HEK293T (cell line): ENCODE measurements around the gene CCR3.

Experiments used
- CTCF ChIA-PET: fragments of 350-600 bp; formaldehyde crosslinking; extraction: SDS; loops from one replicate; lab custom pipeline; 2021; ENCODE audit warnings: antibody characterized with exemption, inconsistent platforms; lab: Yijun Ruan, JAX
- POLR2A ChIA-PET: fragments of 350-600 bp; formaldehyde crosslinking; extraction: SDS; loops from one replicate; lab custom pipeline; 2020; ENCODE audit warnings: antibody characterized with exemption, inconsistent platforms; lab: Yijun Ruan, JAX
- DNase-seq: peaks from one replicate; pipeline ENCODE4 v3.0.0; 2012; ENCODE audit warnings: mixed read lengths; ENCODE audit errors: extremely low spot score
- ARNT ChIP-seq: fragments of 450-650 bp; IDR thresholded peaks from 2 replicates; pipeline ENCODE4 v1.6.1; 2017; ENCODE audit warnings: mild to moderate bottlenecking
- BHLHE40 ChIP-seq: fragments of 450-650 bp; IDR thresholded peaks from 2 replicates; pipeline ENCODE4 v1.6.1; 2016; ENCODE audit warnings: mild to moderate bottlenecking, moderate library complexity, borderline replicate concordance
- CTBP1 ChIP-seq: fragments of 450-650 bp; IDR thresholded peaks from 2 replicates; pipeline ENCODE4 v1.6.1; 2016; ENCODE audit warnings: borderline replicate concordance
- ELF4 ChIP-seq: fragments of 450-650 bp; IDR thresholded peaks from 2 replicates; pipeline ENCODE4 v1.6.1; 2017; ENCODE audit warnings: antibody characterized with exemption
- FOXA1 ChIP-seq: fragments of 450-650 bp; IDR thresholded peaks from 2 replicates; pipeline ENCODE4 v1.6.1; 2016; ENCODE audit warnings: mild to moderate bottlenecking
- FOXK2 ChIP-seq: fragments of 450-650 bp; IDR thresholded peaks from 2 replicates; pipeline ENCODE4 v1.6.1; 2016; ENCODE audit warnings: mild to moderate bottlenecking
- FOXM1 ChIP-seq: fragments of 450-650 bp; IDR thresholded peaks from 2 replicates; pipeline ENCODE4 v1.6.1; 2017; ENCODE audit warnings: mild to moderate bottlenecking, borderline replicate concordance
- HDGF ChIP-seq: fragments of 450-650 bp; IDR thresholded peaks from 2 replicates; pipeline ENCODE4 v1.6.1; 2017; ENCODE audit warnings: antibody characterized with exemption, borderline replicate concordance
- L3MBTL2 ChIP-seq: fragments of 450-650 bp; conservative IDR thresholded peaks from 2 replicates; pipeline ENCODE4 v1.6.1; 2016; ENCODE audit warnings: mild to moderate bottlenecking
- LEF1 ChIP-seq: fragments of 450-650 bp; IDR thresholded peaks from 2 replicates; pipeline ENCODE4 v1.6.1; 2017; ENCODE audit warnings: mild to moderate bottlenecking, borderline replicate concordance
- NFRKB ChIP-seq: fragments of 450-650 bp; IDR thresholded peaks from 2 replicates; pipeline ENCODE4 v1.6.1; 2016; ENCODE audit warnings: mild to moderate bottlenecking, moderate library complexity
- SP1 ChIP-seq: fragments of 450-650 bp; IDR thresholded peaks from 2 replicates; pipeline ENCODE4 v1.6.1; 2017
- SUZ12 ChIP-seq: fragments of 450-650 bp; IDR thresholded peaks from 2 replicates; pipeline ENCODE4 v1.6.1; 2016; ENCODE audit warnings: mild to moderate bottlenecking
- TARDBP ChIP-seq: fragments of 450-650 bp; IDR thresholded peaks from 2 replicates; pipeline ENCODE4 v1.6.1; 2016
- ZNF384 ChIP-seq: fragments of 450-650 bp; IDR thresholded peaks from 2 replicates; pipeline ENCODE4 v1.6.1; 2016
- TF ChIP-seq, protein P1 (sequence below): fragments of 450-650 bp; IDR thresholded peaks from 2 replicates; pipeline ENCODE4 v1.6.1; 2016

CCR3 gene

DNA sequence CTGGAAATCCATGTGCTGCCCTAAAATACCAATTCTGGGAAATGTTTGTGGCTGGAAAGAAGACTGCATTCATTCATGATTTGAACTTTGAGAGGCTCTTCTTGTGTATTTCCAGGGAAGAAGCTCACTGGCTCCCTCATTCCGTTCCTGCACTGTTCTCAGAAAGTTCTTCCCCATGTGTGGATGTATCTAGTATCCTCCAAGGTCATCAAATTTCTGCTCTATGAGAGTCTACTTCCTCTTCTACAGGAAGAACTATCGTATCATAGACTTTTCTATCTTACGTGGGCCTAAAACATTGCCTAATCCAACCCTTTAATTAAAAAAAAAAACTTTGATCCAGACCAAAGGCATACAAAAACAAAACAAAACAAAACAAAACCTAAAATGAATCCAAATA lies 2.9 kb downstream of the CCR3 start:
- no peak for DNase-seq
- ChIA-PET POLR2A (no interaction called here), CTCF (no interaction called here)
- no peak for TF ChIP-seq FOXK2
- TF ChIP-seq BHLHE40, result no peak
- no peak for TF ChIP-seq CTBP1
- TF ChIP-seq ZNF384, result no peak
- no peak for TF ChIP-seq SUZ12
- TF ChIP-seq, protein P1, sequence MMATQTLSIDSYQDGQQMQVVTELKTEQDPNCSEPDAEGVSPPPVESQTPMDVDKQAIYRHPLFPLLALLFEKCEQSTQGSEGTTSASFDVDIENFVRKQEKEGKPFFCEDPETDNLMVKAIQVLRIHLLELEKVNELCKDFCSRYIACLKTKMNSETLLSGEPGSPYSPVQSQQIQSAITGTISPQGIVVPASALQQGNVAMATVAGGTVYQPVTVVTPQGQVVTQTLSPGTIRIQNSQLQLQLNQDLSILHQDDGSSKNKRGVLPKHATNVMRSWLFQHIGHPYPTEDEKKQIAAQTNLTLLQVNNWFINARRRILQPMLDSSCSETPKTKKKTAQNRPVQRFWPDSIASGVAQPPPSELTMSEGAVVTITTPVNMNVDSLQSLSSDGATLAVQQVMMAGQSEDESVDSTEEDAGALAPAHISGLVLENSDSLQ, result no peak
- no peak for TF ChIP-seq ELF4
- no peak for TF ChIP-seq SP1
- TF ChIP-seq HDGF, result no peak
- TF ChIP-seq L3MBTL2, result no peak
- TF ChIP-seq FOXA1, result no peak
- TF ChIP-seq LEF1, result no peak

DNA sequence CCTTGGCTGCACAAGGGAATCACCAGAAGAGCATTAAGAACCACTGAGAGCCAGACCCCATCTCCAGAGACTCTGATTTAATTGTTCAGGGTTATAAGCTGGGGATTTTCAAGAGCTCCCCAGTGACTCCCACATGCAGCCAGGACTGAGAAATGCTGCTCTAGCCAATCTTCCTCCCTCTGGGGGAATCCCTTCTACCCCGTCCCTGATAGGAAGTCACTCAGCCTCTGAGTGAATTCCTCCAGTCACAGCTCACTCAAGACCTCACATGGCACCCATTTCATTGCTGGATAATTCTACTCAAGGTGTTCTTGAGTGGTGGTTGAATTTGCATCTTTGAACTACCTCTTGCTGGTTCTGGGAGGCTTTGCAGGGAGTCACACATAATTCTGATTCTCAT lies 10.7 kb downstream of the CCR3 start:
- CTCF ChIA-PET, result no interaction called here
- no peak for TF ChIP-seq ELF4
- no peak for TF ChIP-seq NFRKB
- no peak for TF ChIP-seq SUZ12
- TF ChIP-seq FOXA1, result no peak
- TF ChIP-seq SP1, result no peak
- TF ChIP-seq ARNT, result no peak
- TF ChIP-seq CTBP1, result no peak
- no peak for DNase-seq
- POLR2A ChIA-PET, result no interaction called here

DNA sequence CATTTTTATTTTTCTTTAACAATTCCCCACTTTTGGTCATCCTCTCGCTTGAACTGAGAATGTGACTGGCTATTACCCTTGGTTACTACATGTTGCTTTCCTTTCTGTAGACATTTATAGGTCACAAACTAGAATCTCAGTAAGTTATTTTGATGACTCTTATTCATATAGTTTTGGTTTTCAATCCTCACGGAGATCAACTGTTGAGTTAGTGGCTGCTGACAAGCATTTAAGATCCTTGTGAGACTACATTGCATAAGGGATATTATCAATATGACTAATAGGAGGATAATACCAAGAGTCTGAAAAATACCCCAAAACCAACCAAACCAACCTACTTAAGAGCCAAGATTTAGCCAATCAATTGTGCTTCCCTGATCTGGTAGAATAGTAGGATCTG lies 16.3 kb downstream of the CCR3 start:
- no peak for DNase-seq
- ChIA-PET CTCF (no interaction called here), POLR2A (no interaction called here)
- TF ChIP-seq LEF1 (no peak), SP1 (no peak), NFRKB (no peak), BHLHE40 (no peak), ELF4 (no peak), CTBP1 (no peak), ARNT (no peak), FOXA1 (no peak), FOXM1 (no peak), ZNF384 (no peak), SUZ12 (no peak)
- TF ChIP-seq, protein P1, result no peak

DNA sequence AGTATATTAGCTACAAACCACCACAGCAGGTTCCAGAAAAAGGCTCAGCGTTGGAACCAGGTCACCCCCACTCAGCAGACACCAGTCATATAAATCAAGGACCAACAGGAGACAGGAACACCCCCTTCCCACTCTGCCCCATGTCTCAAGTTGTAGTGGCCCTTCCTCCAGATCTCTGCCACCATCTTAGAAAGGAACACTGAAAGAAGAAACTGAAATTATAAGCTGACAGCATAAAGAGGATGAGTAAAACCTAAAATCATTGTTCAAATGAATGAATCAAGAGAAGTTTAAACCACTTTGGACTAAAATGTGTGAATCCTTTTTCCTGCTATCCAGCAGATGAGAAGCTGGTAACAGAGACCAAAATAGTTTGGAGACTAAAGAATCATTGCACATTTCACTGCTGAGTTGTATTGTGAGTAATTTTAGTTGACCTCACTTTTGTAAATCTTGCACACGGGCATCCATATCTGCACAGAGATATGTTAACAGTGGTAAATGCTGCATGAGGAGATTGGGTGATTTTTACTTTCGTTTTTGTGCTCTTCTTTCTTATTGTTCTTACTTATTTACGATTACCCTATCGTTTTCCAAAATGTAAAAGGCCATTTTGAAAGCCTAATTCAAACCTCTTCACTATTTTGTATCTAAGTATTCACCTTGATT lies 19.8 kb downstream of the CCR3 start:
- no peak for TF ChIP-seq BHLHE40
- TF ChIP-seq CTBP1, result no peak

DNA sequence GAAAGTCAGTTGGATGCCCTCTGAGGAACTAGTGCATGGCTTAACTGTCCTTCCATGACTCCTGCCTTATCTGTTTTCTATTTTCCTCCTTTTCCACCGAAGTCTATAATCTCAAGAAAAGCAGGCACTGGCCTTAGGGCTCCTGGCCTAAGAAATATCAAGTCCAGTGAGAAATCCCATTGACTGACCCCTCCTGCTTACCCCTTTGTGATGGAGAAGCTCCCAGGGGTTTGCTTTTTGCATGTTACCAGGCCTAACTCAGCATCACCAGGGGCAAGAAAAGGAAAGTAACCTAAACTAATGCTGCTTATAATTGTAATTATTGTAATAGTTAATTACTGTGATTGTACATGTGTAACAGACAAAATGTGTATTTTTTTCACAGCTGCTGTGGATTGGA lies 21.7 kb downstream of the CCR3 start:
- no peak for TF ChIP-seq LEF1
- no peak for TF ChIP-seq FOXM1
- TF ChIP-seq FOXA1, result no peak
- no peak for TF ChIP-seq L3MBTL2
- no peak for TF ChIP-seq SP1
- no peak for TF ChIP-seq BHLHE40
- no peak for TF ChIP-seq FOXK2
- no peak for TF ChIP-seq NFRKB
- TF ChIP-seq ARNT, result no peak
- TF ChIP-seq TARDBP, result no peak
- TF ChIP-seq, protein P1, result no peak
- TF ChIP-seq SUZ12, result no peak
- TF ChIP-seq ELF4, result no peak
- ChIA-PET POLR2A (no interaction called here), CTCF (no interaction called here)
- no peak for DNase-seq

More for the DNA sequence above, 19.8 kb downstream of the CCR3 start:
- POLR2A ChIA-PET, result no interaction called here
- CTCF ChIA-PET, result no interaction called here
- no peak for DNase-seq

DNA sequence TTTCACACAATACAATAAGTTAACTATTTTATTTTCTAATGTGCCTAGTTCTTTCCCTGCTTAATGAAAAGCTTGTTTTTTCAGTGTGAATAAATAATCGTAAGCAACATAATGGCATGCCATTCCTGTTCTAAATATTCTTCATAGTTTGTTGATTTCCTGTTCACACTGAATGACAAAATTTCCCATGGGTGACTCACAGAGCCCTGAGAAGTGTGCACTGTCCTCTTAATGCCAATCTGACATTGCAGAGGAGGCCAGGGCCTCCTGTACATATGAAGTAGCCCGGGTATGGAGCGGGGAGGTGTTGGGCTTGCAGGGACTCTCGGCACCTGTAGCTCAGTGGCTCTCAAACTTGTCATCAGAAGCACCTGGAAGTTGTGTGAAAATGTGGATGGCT lies 24.3 kb downstream of the CCR3 start:
- DNase-seq, result no peak
- ChIA-PET POLR2A (no interaction called here), CTCF (no interaction called here)
- TF ChIP-seq FOXA1 (no peak), NFRKB (no peak), SUZ12 (no peak), SP1 (no peak), L3MBTL2 (no peak), HDGF (no peak), ARNT (no peak), LEF1 (no peak), ZNF384 (no peak), TARDBP (no peak), ELF4 (no peak), FOXM1 (no peak), FOXK2 (no peak), BHLHE40 (no peak)
- TF ChIP-seq, protein P1, result no peak
